PFSK-1 (cell line): Measurements from ENCODE around the gene P4HB.

Experiments used
- FOXP2 ChIP-seq: optimal IDR thresholded peaks from 2 replicates; pipeline ENCODE3; 2011; ENCODE audit warnings: borderline replicate concordance, control low read depth, inconsistent platforms; ENCODE audit not compliant: insufficient read depth; ENCODE audit errors: extremely low read length, extremely low read depth
- POLR2AphosphoS5 ChIP-seq: IDR thresholded peaks from 2 replicates; pipeline ENCODE4 v1.6.1; 2012; ENCODE audit warnings: low read depth, mild to moderate bottlenecking, control low read depth, low read length, moderate library complexity
- SIN3A ChIP-seq: IDR thresholded peaks from 2 replicates; pipeline ENCODE4 v1.6.1; 2012; ENCODE audit warnings: mild to moderate bottlenecking, low read length, moderate library complexity, borderline replicate concordance; ENCODE audit not compliant: insufficient read depth
- TAF1 ChIP-seq: IDR thresholded peaks from 2 replicates; pipeline ENCODE4 v1.6.1; 2012; ENCODE audit warnings: low read length, control low read depth, borderline replicate concordance; ENCODE audit not compliant: insufficient read depth
- TF ChIP-seq, protein P1 (sequence below), 2 experiments: IDR thresholded peaks; 2 replicates each; pipeline versions ENCODE4 v1.6.1 to v1.8.0; 2011 to 2012; ENCODE audit warnings: low read depth in 2 of 2, low read length in 2 of 2, control low read depth in 1 of 2, inconsistent platforms in 1 of 2, mild to moderate bottlenecking in 1 of 2, moderate library complexity in 1 of 2; ENCODE audit not compliant: insufficient read depth in 1 of 2

The P4HB gene

DNA sequence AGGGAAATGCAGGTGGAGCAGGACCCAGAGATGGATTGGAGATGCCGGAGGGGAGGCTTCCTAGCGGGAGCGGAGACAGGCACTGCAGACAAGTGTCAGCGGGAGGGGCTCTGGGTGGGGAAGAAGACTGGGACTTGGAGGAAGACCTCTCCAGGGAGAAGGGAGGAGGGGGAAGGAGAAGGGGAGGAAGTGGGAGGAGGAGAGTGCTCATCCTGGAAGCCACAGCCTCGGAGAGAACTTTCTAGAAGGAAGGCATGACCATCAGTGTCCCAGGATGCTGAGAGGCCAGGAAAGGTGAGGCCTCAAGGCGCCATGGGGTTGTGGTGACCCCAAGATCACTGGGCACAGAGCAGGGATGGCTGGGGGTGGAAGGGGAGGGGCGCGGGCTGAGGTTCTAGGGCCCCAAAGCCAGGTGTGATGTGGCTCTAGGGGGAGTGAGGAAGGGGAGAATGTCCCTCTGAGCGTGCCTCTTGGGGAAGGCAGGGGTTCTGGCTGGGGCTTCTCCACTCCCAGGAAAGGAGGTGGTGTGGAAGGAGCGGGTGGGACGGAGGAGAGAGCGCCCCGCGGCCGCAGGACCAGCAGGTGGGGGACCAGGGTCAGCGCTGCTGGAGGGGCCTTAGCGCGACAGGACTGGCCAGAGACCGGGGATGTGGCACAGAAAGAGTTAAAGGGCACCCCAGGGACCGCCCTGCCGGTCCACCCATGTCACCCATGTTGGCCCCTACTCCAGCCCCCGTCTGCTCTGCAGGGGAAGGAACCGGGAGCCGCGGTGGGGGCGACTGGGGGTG, 57.3 kb downstream of the P4HB start:
- no peak for TF ChIP-seq POLR2AphosphoS5
- TF ChIP-seq FOXP2 = no peak
- TF ChIP-seq SIN3A = no peak
- TF ChIP-seq, protein P1, sequence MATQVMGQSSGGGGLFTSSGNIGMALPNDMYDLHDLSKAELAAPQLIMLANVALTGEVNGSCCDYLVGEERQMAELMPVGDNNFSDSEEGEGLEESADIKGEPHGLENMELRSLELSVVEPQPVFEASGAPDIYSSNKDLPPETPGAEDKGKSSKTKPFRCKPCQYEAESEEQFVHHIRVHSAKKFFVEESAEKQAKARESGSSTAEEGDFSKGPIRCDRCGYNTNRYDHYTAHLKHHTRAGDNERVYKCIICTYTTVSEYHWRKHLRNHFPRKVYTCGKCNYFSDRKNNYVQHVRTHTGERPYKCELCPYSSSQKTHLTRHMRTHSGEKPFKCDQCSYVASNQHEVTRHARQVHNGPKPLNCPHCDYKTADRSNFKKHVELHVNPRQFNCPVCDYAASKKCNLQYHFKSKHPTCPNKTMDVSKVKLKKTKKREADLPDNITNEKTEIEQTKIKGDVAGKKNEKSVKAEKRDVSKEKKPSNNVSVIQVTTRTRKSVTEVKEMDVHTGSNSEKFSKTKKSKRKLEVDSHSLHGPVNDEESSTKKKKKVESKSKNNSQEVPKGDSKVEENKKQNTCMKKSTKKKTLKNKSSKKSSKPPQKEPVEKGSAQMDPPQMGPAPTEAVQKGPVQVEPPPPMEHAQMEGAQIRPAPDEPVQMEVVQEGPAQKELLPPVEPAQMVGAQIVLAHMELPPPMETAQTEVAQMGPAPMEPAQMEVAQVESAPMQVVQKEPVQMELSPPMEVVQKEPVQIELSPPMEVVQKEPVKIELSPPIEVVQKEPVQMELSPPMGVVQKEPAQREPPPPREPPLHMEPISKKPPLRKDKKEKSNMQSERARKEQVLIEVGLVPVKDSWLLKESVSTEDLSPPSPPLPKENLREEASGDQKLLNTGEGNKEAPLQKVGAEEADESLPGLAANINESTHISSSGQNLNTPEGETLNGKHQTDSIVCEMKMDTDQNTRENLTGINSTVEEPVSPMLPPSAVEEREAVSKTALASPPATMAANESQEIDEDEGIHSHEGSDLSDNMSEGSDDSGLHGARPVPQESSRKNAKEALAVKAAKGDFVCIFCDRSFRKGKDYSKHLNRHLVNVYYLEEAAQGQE (IDR thresholded peaks at IDR 0.05; ENCODE audit: insufficient read depth in 1 of 2, low read depth in 2 of 2, low read length in 2 of 2) = no peak
- TF ChIP-seq TAF1 = no peak

GRCh38 chr17:81802048-81802758, 58.1 kb downstream of the P4HB start:
- TF ChIP-seq POLR2AphosphoS5 (no peak), FOXP2 (no peak), SIN3A (no peak)

DNA sequence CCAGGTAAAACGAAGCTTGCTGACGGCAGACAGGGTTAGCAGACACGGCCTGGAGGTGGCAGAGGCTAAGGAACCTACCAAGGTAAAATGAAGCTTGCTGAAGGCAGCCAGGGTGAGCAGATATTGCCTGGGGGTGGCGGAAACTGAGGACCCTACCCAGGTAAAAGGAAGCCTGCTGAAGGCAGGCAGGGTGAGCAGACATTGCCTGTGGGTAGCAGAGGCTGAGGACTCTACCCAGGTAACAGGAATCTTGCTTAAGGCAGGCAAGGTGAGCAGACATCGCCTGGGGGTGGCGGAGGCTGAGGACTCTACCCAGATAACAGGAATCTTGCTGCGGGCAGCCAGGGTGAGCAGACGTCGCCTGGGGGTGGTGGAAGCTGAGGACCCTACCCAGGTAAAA, 59.0 kb downstream of the P4HB start:
- TF ChIP-seq TAF1 = no peak
- TF ChIP-seq SIN3A = no peak
- TF ChIP-seq FOXP2 = no peak
- no peak for TF ChIP-seq POLR2AphosphoS5
- TF ChIP-seq, protein P1 (IDR thresholded peaks at IDR 0.05; ENCODE audit: insufficient read depth in 1 of 2, low read depth in 2 of 2, low read length in 2 of 2) = no peak

DNA sequence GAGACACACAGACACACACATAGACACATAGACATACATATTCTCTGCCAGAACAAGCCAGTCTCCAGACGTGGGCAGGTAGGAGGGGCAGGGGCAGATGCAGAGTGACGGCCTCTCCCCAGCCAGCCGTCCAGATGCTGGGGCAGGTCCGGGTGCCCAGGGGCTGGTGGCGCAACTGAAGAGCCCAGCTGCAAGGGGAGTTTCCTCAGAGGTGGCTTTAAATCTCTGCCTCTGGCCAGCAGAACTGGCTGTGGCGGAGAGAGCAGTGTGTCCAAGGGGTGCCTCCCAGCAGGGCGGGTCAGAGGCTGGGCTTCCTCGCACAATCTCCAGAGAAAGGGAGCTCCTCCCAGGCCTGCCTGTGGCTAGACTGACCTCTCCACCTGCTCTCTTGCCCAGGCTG, 65.8 kb downstream of the P4HB start:
- TF ChIP-seq FOXP2 (no peak), TAF1 (no peak), SIN3A (no peak)
- TF ChIP-seq, protein P1 (IDR thresholded peaks at IDR 0.05; ENCODE audit: insufficient read depth in 1 of 2, low read depth in 2 of 2, low read length in 2 of 2) = no peak

DNA sequence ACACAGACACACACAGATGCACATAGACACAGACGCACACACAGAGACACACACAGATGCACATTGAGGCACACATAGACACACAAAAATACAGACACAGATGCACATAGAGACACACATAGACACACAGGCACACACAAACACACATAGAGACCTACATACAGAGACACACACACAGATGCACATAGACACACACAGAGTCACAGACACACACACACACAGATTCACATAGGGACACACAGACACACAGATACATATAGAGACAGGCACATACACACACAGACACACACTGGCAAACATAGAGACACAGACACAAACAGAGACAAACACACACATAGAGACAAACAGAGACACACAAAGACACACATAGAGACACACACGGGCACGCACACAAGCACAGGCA, 66.3 kb downstream of the P4HB start:
- TF ChIP-seq SIN3A (no peak), FOXP2 (no peak), POLR2AphosphoS5 (no peak), TAF1 (no peak)
- TF ChIP-seq, protein P1 (IDR thresholded peaks at IDR 0.05; ENCODE audit: insufficient read depth in 1 of 2, low read depth in 2 of 2, low read length in 2 of 2) = no peak
